ENCODE data around the gene HMSD.

Gene HMSD

GRCh38 chr18:64009305-64009704 lies 60.2 kb downstream of the HMSD start:
- H3K18ac ChIP-seq (ENCODE audit: low read length), result no peak overlapping the region
- H2BK5ac ChIP-seq (ENCODE audit: low read length), result no peak overlapping the region
- H3K79me1 ChIP-seq (ENCODE audit: low read depth, low read length), result no peaks in the 10 kb centered on the region
- no peaks in the 10 kb centered on the region for H3K36me3 ChIP-seq (replicated peaks in 1 of 2; ENCODE audit: control insufficient read depth in 2 of 2, insufficient read depth in 2 of 2, low read length in 2 of 2)
- no CpG with 5 or more reads among the region's 3 CpGs for WGBS, 2 donors (ENCODE audit: extremely low coverage in 2 of 2, insufficient read length in 2 of 2, insufficient replicate concordance in 1 of 2)
- H2AFZ ChIP-seq (ENCODE audit: low read length), result no peak overlapping the region
- no peak overlapping the region for H4K91ac ChIP-seq (ENCODE audit: low read depth, low read length, poor library complexity)
- H4K8ac ChIP-seq (ENCODE audit: low read depth, low read length), result no peak overlapping the region
- H3K4me1 ChIP-seq (ENCODE audit: control insufficient read depth in 2 of 2, insufficient read depth in 1 of 2, low read depth in 1 of 2, low read length in 2 of 2), result no peaks in the 10 kb centered on the region
- no peak overlapping the region for H3K27ac ChIP-seq (replicated peaks; ENCODE audit: low read length)
- H3K4me3 ChIP-seq (ENCODE audit: low read length in 2 of 2), result no peak overlapping the region
- H3K4ac ChIP-seq (ENCODE audit: low read length), result no peak overlapping the region
- DNase-seq (ENCODE audit: low spot score), result no peak
- H2AK5ac ChIP-seq (ENCODE audit: low read depth, low read length), result no peak overlapping the region
- no peak overlapping the region for H2BK120ac ChIP-seq (ENCODE audit: low read depth, low read length)
- peaks cover 0 to 2% of the 10 kb centered on the region in 2 donors for H3K9me3 ChIP-seq (replicated peaks in 1 of 2; ENCODE audit: control insufficient read depth in 2 of 2, insufficient read depth in 1 of 2, low read depth in 1 of 2, low read length in 2 of 2)
- no peak overlapping the region for H2BK12ac ChIP-seq (ENCODE audit: low read length)
- no peak overlapping the region for H3K9ac ChIP-seq (ENCODE audit: low read depth, low read length, poor library complexity)
- H3K27me3 ChIP-seq (ENCODE audit: control insufficient read depth in 3 of 3, insufficient read depth in 3 of 3, low read depth in 1 of 3, low read length in 3 of 3), result peaks cover 0 to 4% (median 0%) of the 10 kb centered on the region in 3 experiments
- no peak overlapping the region for H2BK15ac ChIP-seq (ENCODE audit: low read length)
- H3K14ac ChIP-seq (ENCODE audit: low read length), result no peak overlapping the region
- H3K23ac ChIP-seq (ENCODE audit: low read depth, low read length, poor library complexity), result no peak overlapping the region
- no peak overlapping the region for H3K4me2 ChIP-seq (ENCODE audit: insufficient read depth, low read length, poor library complexity, severe bottlenecking)
